ENCODE measurements around the gene CARD14.
"Not testable (repeated sequence)": the region's sequence is repeated elsewhere in the genome, so short reads cannot be mapped to it uniquely, and the experiment has no call there.

CARD14 gene

DNA sequence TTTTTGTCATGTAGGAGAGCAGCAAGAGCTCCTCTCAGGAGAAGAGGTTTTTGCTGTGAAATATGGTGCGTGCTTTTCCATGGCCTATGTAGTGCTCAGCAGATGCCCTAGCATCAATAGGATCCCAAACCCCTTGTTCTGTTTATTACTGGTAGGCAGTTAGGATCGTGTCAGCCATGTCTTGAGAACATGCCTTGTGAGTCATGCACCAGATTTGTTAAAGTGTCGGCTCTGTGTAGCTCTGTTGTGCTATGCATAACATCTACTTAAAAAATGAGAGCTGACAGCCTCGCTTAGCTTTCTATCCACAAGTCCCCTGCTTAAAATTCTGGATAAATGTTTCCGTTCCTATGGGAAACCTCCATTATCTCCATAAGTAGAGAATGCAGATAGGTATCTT, 18.5 kb upstream of the CARD14 start:
- no peak for DNase-seq

- peak in 3 of 4 experiments; percentile 19 to 37 (median 33) for DNase-seq
Observed at GRCh38 chr17:80152081-80152702, 17.6 kb upstream of the CARD14 start.

GRCh38 chr17:80153004-80153403, 16.8 kb upstream of the CARD14 start:
- no peak for DNase-seq

DNA sequence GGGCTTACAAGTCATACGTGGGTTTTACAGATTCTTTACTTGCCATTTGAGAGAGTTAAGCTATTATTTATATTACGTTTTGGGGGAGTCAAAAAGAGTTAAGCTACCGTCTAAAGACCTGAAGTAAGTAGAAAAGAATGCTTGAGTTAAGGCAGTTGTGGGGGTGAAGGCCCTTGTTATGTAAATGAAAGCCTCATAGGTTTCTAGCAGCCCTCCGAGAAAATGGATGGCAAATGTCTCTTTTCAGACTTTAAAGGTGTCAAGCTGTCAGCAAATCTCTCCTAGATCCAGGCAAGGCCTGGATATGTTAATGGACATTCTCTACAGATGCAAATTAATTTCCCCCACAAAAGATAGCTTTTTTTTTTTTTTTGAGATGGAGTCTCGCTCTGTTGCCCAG, 15.7 kb upstream of the CARD14 start:
- no peak for DNase-seq

DNA sequence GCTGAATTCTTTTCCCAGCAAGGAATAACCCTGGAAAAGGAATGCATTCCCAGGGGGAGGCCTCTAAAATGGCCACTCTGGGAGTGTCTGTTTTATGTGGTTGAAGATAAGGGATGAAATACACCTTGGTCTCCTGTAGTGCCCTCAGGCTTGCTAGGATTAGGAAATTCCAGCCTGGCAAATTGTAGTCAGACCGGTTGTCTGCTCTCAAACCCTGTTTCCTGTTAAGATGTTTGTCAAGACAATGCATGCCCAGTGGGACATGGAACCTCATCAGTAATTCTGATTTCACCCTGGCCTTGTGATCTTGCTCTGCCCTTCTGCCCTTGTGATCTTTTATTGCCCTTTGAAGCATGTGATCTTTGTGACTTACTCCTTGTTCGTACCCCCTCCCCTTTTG, 14.2 kb upstream of the CARD14 start:
- not testable (repeated sequence) for DNase-seq

DNA sequence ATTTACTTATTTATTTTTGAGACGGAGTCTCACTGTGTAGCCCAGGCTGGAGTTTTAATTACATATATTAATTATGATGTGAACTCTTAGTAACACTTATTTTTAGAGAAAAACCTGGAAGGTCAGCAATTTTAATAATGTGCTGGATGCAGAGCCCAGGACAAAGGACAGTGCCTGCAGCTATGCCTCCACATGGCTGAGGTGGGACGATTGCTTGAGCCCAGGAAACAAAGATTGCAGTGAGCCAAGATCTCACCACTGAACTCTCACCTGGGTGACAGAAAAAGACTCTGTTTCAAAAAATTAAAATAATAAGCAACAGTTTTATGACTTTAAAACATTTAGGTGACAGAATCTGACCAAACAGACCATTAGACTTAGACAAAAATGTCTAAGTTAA, 11.0 kb upstream of the CARD14 start:
- DNase-seq: no peak

GRCh38 chr17:80160536-80160935, 9.3 kb upstream of the CARD14 start:
- DNase-seq: no peak

DNA sequence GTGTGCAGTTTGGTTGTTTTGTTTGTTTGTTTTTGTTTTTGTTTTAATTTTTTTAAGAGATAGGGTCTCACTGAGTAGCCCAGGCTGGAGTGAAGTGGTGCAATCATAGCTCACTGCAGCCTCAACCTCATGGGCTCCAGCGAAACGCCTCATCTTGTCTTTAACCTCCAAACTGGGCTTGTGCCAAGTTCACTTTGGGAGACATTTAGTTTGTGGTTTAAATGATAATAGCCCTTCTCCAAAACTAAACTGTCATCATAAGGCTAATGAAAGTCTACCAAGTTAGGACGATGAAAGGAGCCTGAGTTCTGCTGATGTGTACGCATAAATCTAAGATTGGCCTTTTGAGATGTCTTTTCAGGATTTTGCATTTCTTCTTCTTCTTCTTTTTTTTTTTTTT, 6.5 kb upstream of the CARD14 start:
- DNase-seq: no peak

- DNase-seq: no peak
Observed at GRCh38 chr17:80164185-80164584, 5.6 kb upstream of the CARD14 start.

GRCh38 chr17:80166446-80166845, 3.4 kb upstream of the CARD14 start:
- DNase-seq: no peak

- no peak for DNase-seq
Observed at GRCh38 chr17:80168371-80168770, 1.5 kb upstream of the CARD14 start.

- DNase-seq: no peak
Observed at GRCh38 chr17:80169107-80169506, 723 bp upstream of the CARD14 start.

GRCh38 chr17:80171681-80172080, 1.9 kb downstream of the CARD14 start:
- no peak for DNase-seq

GRCh38 chr17:80173126-80173525, 3.3 kb downstream of the CARD14 start:
- DNase-seq: no peak

DNA sequence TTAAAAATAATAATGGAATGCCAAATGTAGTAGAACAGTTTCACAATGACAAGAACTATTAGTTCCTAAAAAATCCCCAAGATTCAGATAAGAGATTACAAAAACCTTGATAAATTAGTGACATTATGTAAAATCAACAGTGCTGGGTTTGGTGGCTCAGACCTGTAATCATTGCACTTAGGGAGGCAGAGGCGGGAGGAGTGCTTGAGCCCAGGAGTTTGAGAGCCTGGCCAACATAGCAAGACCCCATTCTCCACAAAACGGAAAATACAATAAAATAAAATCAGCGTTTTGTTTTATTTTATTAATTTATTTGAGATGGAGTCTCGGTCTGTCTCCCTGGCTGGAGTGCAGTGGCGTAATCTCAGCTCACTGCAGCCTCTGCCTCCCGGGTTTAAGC, 4.1 kb downstream of the CARD14 start:
- no peak for DNase-seq

DNA sequence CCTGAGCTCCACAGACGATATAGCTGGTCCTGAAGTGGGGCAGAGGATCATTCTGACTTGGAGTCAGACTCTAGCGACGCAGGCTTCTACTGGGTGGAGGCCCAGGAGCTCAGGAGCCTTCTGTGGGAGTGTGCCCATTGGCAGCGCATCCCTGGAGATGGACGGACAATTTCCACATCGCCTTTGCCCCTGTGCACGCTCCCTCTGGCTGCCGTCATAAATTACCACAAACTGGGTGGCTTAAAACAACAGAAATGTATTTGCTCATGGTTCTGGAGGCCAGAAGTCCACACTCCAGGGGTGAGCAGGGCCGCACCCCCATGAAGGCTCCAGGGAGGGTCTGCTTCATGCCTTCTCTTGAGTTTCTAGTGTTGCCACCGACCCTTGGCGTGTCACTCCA, 6.9 kb downstream of the CARD14 start:
- DNase-seq: no peak

DNA sequence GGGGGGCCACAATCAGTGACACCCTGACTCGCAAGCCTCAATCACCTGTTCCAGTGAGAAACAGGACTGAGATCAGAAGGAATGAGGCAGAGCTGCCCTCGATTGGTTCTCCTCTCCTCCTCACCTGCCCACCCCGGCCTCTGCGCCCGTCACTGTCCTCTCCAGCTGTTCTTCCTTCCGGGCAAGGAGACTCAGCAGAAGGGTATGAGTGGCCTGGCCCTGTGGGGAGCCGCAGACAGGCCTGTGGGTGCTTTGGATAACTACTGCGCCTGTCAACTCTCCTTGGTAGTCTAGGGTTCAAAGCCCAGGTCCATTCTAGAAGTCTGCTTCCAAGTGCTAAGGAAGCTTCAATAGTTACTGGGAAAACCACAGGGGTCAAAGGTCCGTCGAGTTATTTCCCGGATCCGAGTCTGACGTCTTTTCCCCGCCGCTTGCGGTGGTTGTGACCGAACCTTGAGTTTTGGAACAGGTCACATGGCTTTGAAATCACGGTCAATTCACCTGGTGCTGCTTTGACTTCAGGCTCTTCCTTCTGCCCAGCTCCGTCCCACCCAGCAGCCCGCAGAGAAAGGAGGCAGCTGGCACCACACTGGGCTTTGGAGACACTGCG, 8.3 kb downstream of the CARD14 start:
- no peak for DNase-seq

- no peak for DNase-seq
Observed at GRCh38 chr17:80180192-80180591, 10.4 kb downstream of the CARD14 start.

- no peak for DNase-seq
Observed at GRCh38 chr17:80181431-80181830, 11.6 kb downstream of the CARD14 start.

GRCh38 chr17:80182118-80182844, 12.5 kb downstream of the CARD14 start:
- no peak for DNase-seq

DNA sequence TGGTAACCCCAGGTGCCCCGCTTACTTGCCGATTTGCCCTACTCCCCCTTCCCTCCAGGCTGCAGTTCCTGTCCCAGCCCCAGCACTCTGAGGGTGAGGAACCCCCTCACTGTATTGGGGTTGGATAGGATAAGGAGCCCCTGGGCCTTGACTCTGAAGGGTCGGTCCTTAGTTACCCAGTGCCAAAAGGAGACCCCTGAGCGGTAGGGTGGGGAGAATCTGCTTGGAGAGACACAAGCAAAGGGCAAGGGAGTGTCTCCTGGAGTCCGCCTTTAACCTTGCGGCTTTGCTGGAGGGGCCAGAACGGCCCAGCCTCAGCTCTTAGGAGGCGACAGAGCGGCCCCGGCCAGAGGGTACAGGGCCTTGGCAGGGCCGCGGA, 13.0 kb downstream of the CARD14 start:
- no peak for DNase-seq

DNA sequence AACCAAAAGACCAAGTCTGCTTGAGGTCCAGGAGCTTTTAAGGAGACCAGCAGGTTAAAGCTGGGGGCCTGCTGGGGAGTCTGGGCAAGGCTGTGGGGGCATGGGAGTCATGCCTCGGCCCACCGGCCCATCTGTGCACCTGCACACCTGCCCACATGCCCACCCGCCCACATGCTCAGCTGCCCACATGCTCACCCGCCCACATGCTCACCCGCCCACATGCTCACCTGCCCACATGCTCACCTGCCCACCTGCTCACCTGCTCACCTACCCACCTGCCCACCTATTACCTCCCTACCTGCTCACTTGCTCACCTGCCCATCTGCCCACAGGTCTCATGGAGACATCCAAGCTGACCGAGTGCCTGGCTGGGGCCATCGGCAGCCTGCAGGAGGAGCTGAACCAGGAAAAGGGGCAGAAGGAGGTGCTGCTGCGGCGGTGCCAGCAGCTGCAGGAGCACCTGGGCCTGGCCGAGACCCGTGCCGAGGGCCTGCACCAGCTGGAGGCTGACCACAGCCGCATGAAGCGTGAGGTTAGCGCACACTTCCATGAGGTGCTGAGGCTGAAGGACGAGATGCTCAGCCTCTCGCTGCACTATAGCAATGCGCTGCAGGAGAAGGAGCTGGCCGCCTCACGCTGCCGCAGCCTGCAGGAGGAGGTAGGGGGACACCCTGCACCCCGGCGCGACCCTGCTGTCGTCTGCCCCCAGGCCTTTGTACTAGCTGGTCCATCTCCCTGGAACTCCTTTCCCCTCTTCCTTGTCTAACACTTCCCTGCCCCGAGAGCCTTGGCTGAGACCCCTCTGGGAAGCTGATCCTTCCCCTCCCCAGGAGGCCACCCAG, 14.0 kb downstream of the CARD14 start:
- no peak for DNase-seq

- no peak for DNase-seq
Observed at GRCh38 chr17:80184423-80184714, 14.5 kb downstream of the CARD14 start.

- no peak for DNase-seq
Observed at GRCh38 chr17:80185968-80186367, 16.1 kb downstream of the CARD14 start.
